GM12801 (cell line): ENCODE measurements around the gene CLTCL1.

Experiments used
- CTCF ChIP-seq: IDR thresholded peaks from one replicate; pipeline ENCODE4 v1.5.1; 2011; ENCODE audit warnings: control low read depth; ENCODE audit not compliant: insufficient read length; ENCODE audit errors: extremely low read depth

CLTCL1 gene

GRCh38 chr22:19295733-19296132, 4.2 kb upstream of the CLTCL1 start:
- no peak for TF ChIP-seq CTCF

- no peak for TF ChIP-seq CTCF
These were observed 1.1 kb upstream of the CLTCL1 start for GRCh38 chr22:19292458-19293230.

- TF ChIP-seq CTCF = no peak
These were observed 320 bp downstream of the CLTCL1 start for GRCh38 chr22:19291218-19291579.

GRCh38 chr22:19290400-19291217, 910 bp downstream of the CLTCL1 start:
- TF ChIP-seq CTCF = no peak

GRCh38 chr22:19289475-19290161, 1.9 kb downstream of the CLTCL1 start:
- TF ChIP-seq CTCF = no peak

- TF ChIP-seq CTCF = no peak
These were observed 3.6 kb downstream of the CLTCL1 start for GRCh38 chr22:19287889-19288288.

GRCh38 chr22:19287076-19287707, 4.3 kb downstream of the CLTCL1 start:
- no peak for TF ChIP-seq CTCF
